A549 (cell line): ENCODE measurements around the gene COG7. TPM values are rescaled to one million over a fixed set of nuclear protein-coding genes. Genes with fewer than 3 reads are reported as not detected.
"Not testable (repeated sequence)": the region's sequence is repeated elsewhere in the genome, so short reads cannot be mapped to it uniquely, and the experiment has no call there.

Experiments
- ATAC-seq, 2 experiments: fragments of 200-7000 bp in 1 of 2; fragments of >200 bp in 1 of 2; cut with Nextera tagmentation in 1 of 2; cut with Tn5 transposase in 1 of 2; 3 replicates each; pipeline versions ENCODE4 v1.8.0 to v1.9.1; 2018 to 2020; ENCODE audit warnings: mild to moderate bottlenecking in 1 of 2, moderate library complexity in 1 of 2
- CTCF ChIA-PET: fragments of 300-600 bp; sonication (Branson Sonifier 250); formaldehyde crosslinking; extraction: SDS; loops from one replicate; lab custom pipeline; 2021; ENCODE audit warnings: antibody characterized with exemption, inconsistent platforms; lab: Yijun Ruan, JAX
- POLR2A ChIA-PET: fragments of 350-600 bp; formaldehyde crosslinking; extraction: SDS; loops from one replicate; lab custom pipeline; 2021; ENCODE audit warnings: antibody characterized with exemption, inconsistent platforms; lab: Yijun Ruan, JAX
- DNase-seq, 2 experiments: peaks; one replicate each; pipeline versions ENCODE4 v3.0.0 to v3.0.0-alpha.2; 2011 to 2016; ENCODE audit warnings: low read depth in 1 of 2, low spot score in 1 of 2
- FAIRE-seq: peaks from 2 replicates; lab custom pipeline; 2011; peaks lifted over from hg19 to GRCh38; lab: Jason Lieb, UNC
- H3K27ac ChIP-seq, 2 experiments: fragments of >200 bp; sonication (Bioruptor Twin); formaldehyde crosslinking; 3 replicates each; pipeline ENCODE4 v1.5.1; 2016 to 2017
- H3K4me1 ChIP-seq: fragments of >200 bp; sonication (Bioruptor Twin); formaldehyde crosslinking; 3 replicates; pipeline ENCODE4 v1.6.1; 2016
- H3K4me2 ChIP-seq: fragments of >200 bp; sonication (Bioruptor Twin); formaldehyde crosslinking; 3 replicates; pipeline ENCODE4 v1.6.1; 2016
- H3K4me3 ChIP-seq: fragments of >200 bp; sonication (Bioruptor Twin); formaldehyde crosslinking; 3 replicates; pipeline ENCODE4 v1.5.1; 2016
- H3K9me3 ChIP-seq: fragments of >200 bp; sonication (Bioruptor Twin); formaldehyde crosslinking; 3 replicates; pipeline ENCODE4 v1.6.1; 2016
- BCL3 ChIP-seq: fragments of >200 bp; sonication (Bioruptor Twin); formaldehyde crosslinking; IDR thresholded peaks from 3 replicates; pipeline ENCODE4 v1.6.1; 2016
- EHF ChIP-seq: fragments of 250-450 bp; sonication (Bioruptor Pico); IDR thresholded peaks from 2 replicates; pipeline ENCODE4 v1.5.0; 2020; ENCODE audit warnings: mild to moderate bottlenecking
- HDAC2 ChIP-seq: fragments of 200-600 bp; sonication (generic); IDR thresholded peaks from 2 replicates; pipeline ENCODE4 v1.6.1; 2016
- HEYL ChIP-seq: fragments of 250-450 bp; sonication (Bioruptor Pico); IDR thresholded peaks from 2 replicates; pipeline ENCODE4 v1.8.0; 2021; ENCODE audit warnings: mild to moderate bottlenecking, moderate library complexity
- JUN ChIP-seq, 2 experiments: fragments of >200 bp; sonication (Bioruptor Twin); formaldehyde crosslinking; IDR thresholded peaks; 2 replicates in 1 of 2; 3 replicates in 1 of 2; pipeline ENCODE4 v1.6.1; 2016 to 2017
- POLR2A ChIP-seq: IDR thresholded peaks from 2 replicates; pipeline ENCODE4 v1.6.1; 2012; ENCODE audit warnings: mild to moderate bottlenecking, low read length
- RARB ChIP-seq: fragments of 250-450 bp; sonication (Bioruptor Pico); IDR thresholded peaks from 2 replicates; pipeline ENCODE4 v1.8.0; 2021; ENCODE audit warnings: mild to moderate bottlenecking, moderate library complexity
- SMC3 ChIP-seq: fragments of >200 bp; sonication (Bioruptor Twin); formaldehyde crosslinking; IDR thresholded peaks from 3 replicates; pipeline ENCODE4 v1.6.1; 2018; ENCODE audit warnings: inconsistent platforms
- SREBF2 ChIP-seq: fragments of 450-650 bp; IDR thresholded peaks from 2 replicates; pipeline ENCODE4 v1.6.1; 2014; ENCODE audit warnings: mild to moderate bottlenecking, moderate library complexity
- TP53 ChIP-seq: fragments of 250-450 bp; sonication (Bioruptor Pico); IDR thresholded peaks from 2 replicates; pipeline ENCODE4 v1.5.0; 2021; ENCODE audit warnings: mild to moderate bottlenecking, moderate library complexity
- ZNF302 ChIP-seq: fragments of 250-450 bp; sonication (Bioruptor Pico); IDR thresholded peaks from 2 replicates; pipeline ENCODE4 v1.9.0; 2021; ENCODE audit warnings: inconsistent platforms, mild to moderate bottlenecking, moderate library complexity
- whole genome bisulfite sequencing: methylation state at CpG from one replicate; pipeline ENCODE4 v1.1.6; 2017; ENCODE audit errors: missing lambda C conversion rate; 5-methylcytosine and 5-hydroxymethylcytosine counted together
- polyA plus RNA-seq, 4 experiments: library from polyadenylated mRNA; depleted of rRNA in 3 of 4; stranded (reverse); fragments of >200 nt; fragmentation: RNase III in 1 of 4; extraction: RNeasy Plus Mini Kit Qiagen cat#74134 plus additional on column Dnase treatment in 1 of 4; gene quantifications; 2 replicates in 3 of 4; 3 replicates in 1 of 4; pipeline ENCODE4 v1.2.3, GENCODE V29; 2011 to 2017
- TF ChIP-seq, protein P1 (sequence below): fragments of 250-450 bp; sonication (Bioruptor Pico); IDR thresholded peaks from 2 replicates; pipeline ENCODE4 v1.5.0; 2020; ENCODE audit warnings: low read depth, mild to moderate bottlenecking, moderate library complexity

COG7 gene
- polyA plus RNA-seq, 2 of the 4 experiments (the other 2 are of a cell fraction) = 11.3 to 18.5 TPM

DNA sequence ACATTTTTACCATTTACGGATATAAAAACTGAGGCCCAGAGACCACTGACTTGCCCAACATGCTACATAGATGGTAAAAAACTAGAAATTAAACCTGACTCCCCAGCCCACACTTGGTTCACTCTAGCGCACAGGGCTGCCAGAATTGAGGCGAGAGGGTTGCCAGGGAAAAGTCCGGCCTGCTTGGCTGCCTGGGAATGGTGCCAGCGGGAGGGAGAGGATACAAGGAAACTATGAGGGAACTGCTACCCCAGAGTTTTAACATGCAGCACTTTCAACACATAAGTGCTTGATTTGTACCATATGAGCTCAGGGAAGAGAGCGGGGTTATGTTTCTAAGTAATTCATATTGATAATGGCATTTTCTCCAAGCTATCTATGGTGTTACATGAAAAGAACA, 10.0 kb upstream of the COG7 start:
- H3K9me3 ChIP-seq, H3K27ac ChIP-seq, H3K4me2 ChIP-seq, FAIRE-seq, H3K4me3 ChIP-seq, DNase-seq, POLR2A ChIA-PET, ATAC-seq: not testable (repeated sequence)
- H3K4me1 ChIP-seq = peaks cover 13% of the 10 kb centered on the region
- CTCF ChIA-PET = interaction anchor here (1.3 to 2.7 kb wide), 2 partner anchors 26 to 28 kb away, joined by 3 to 10 read pairs; no protein-coding TSS in a partner anchor
- 86% methylated on average over 6 of the region's 6 CpGs for WGBS

DNA sequence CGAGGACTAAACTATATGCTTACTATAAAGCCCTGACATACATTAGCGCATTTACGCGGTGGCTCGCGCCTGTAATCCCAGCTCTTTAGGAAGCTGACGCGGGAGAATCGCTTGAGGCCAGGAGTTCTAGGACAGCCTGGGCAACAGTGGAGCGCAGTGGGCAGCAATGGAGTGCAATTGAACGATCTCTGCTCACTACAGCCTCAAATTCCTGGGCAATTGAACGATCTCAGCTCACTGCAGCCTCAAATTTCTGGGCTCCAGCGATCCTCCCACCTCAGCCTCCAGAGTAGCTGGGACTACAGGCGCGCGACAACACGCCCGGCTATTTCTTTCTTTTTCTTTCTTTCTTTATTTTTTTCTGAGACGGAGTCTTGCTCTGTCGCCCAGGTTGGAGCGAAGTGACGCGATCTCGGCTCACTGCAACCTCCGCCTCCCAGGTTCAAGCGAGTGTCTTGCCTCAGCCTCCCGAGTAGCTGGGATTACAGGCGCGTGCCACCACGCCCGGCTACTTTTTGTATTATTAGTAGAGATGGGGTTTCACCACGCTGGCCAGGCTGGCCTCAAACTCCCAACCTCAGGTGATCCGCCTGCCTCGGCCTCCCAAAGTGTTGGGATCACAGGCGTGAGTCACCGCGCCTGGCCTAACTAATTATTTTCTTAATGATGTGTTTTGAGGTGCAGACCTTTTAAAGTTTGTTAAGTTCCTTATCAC, 506 bp upstream of the COG7 start:
- FAIRE-seq = no peak
- TF ChIP-seq POLR2A = no peak
- TF ChIP-seq TP53 (CRISPR knock-in tag) = no peak
- no peak for TF ChIP-seq HDAC2
- no peak for TF ChIP-seq JUN (IDR thresholded peaks at IDR 0.05)
- TF ChIP-seq SREBF2 = no peak
- Histone ChIP-seq H3K9me3 (no peaks in the 10 kb centered on the region), H3K27ac (peak overlapping the region; percentile 84 to 95), H3K4me2 (peak overlapping the region; percentile 76), H3K4me1 (peaks cover 7% of the 10 kb centered on the region; the same call in 1 of the 3 replicates), H3K4me3 (peak overlapping the region; percentile 62)
- peak; percentile 61 to 65 for ATAC-seq
- POLR2A ChIA-PET = interaction anchor here (0.5 to 1.0 kb wide), 3 partner anchors 12 to 53 kb away, joined by 3 to 4 read pairs (median 3); no protein-coding TSS in a partner anchor
- 55% methylated on average over 37 of the region's 37 CpGs for WGBS
- DNase-seq = no peak
- CTCF ChIA-PET = interaction anchor here (0.6 to 12.2 kb wide), 4 partner anchors 19 to 1078 kb away, joined by 3 to 120 read pairs (median 4); partner anchors contain the start of genes SCNN1G and UBFD1

DNA sequence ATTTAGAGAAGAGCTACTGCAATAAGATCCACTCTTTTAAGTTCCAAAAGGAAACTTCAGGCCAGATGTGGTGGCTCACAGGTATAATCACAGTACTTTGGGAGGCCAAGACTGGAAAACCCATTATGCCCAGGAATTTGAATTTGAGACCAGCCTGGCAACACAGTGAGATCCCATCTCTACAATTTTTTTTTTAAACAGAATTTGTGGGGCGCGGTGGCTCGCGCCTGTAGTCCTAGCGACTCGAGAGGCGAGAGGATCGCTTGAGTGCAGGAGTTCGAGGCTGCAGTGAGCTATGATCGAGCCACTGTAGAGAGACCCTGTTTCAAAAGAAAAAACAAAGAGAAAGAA, 793 bp downstream of the COG7 start:
- no peak for FAIRE-seq

DNA sequence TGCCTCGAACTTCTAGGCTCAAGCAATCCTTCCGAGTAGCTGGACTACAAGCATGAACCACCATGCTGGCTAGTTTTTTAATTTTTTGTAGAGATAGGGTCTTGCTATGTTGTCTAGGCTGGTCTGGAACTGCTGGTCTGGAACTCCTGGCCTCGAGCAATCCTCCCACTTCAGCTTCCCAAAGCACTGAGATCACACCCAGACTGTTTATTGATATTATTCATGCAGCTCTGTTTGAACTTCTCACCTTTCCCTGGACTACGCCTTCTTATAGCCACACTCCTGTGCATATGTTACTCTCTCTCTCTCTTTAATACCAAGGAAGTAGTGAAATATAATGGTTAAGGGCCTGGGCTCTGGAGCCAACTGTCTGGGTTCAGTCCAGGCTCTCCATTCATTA, 4.6 kb downstream of the COG7 start:
- Histone ChIP-seq H3K4me1 (peaks cover 8% of the 10 kb centered on the region; the same call in 1 of the 3 replicates), H3K27ac (no peak overlapping the region), H3K4me2 (no peak overlapping the region), H3K4me3 (no peak overlapping the region), H3K9me3 (no peaks in the 10 kb centered on the region)
- CTCF ChIA-PET = interaction anchor here (12.2 kb wide), 1 partner anchor 14 kb away, joined by 120 read pairs; no protein-coding TSS in a partner anchor
- no peak for FAIRE-seq
- ATAC-seq = no peak
- POLR2A ChIA-PET = no interaction called here
- TF ChIP-seq EHF (CRISPR knock-in tag) (no peak), RARB (CRISPR knock-in tag) (no peak), SMC3 (no peak), HEYL (no peak), ZNF302 (no peak), HDAC2 (no peak), BCL3 (no peak)
- WGBS = 64% methylated on average over 4 of the region's 4 CpGs
- peak in 1 of 2 experiments; percentile 22 for DNase-seq

More for the DNA sequence above, 793 bp downstream of the COG7 start:
- ChIA-PET CTCF (interaction anchor here (0.9 to 12.2 kb wide), 3 partner anchors 18 to 105 kb away, joined by 3 to 120 read pairs (median 3); partner anchors contain the start of gene UBFD1), POLR2A (interaction anchor here (0.6 to 1.0 kb wide), 2 partner anchors 17 to 86 kb away, joined by 3 to 9 read pairs; no protein-coding TSS in a partner anchor)
- Histone ChIP-seq H3K4me3 (peak overlapping the region; percentile 62), H3K4me1 (peaks cover 12% of the 10 kb centered on the region; the same call in 1 of the 3 replicates), H3K27ac (peak overlapping the region; percentile 84 to 95), H3K4me2 (peak overlapping the region; percentile 76), H3K9me3 (no peaks in the 10 kb centered on the region)
- 3% methylated on average over 10 of the region's 10 CpGs for whole genome bisulfite sequencing
- TF ChIP-seq, protein P1, sequence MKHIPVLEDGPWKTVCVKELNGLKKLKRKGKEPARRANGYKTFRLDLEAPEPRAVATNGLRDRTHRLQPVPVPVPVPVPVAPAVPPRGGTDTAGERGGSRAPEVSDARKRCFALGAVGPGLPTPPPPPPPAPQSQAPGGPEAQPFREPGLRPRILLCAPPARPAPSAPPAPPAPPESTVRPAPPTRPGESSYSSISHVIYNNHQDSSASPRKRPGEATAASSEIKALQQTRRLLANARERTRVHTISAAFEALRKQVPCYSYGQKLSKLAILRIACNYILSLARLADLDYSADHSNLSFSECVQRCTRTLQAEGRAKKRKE = no peak
- ATAC-seq (peak; percentile 24 to 40; a peak in 5 of 6 replicates), DNase-seq (no peak)

DNA sequence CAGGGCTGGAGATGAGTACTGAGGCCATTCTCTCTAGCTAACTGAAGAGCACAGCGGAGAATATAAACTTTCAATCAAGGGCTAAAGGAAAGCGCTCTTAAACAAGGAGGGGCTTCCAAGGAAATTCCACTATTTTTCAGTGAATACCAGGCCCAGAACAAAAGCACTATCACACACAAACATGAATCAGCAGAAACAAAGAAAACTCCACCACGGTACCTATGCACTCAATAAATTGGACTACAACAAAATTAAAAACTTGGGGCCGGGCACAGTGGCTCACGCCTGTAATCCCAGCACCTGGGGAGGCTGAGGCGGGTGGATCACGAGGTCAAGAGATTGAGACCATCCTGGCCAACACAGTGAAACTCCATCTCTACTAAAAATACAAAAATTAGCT, 15.4 kb downstream of the COG7 start:
- H3K4me2 ChIP-seq, POLR2A ChIA-PET, H3K27ac ChIP-seq, DNase-seq, FAIRE-seq, H3K9me3 ChIP-seq, ATAC-seq, H3K4me3 ChIP-seq, H3K4me1 ChIP-seq: not testable (repeated sequence)
- CTCF ChIA-PET = interaction anchor here (0.7 to 8.4 kb wide), 6 partner anchors 10 to 1882 kb away, joined by 3 to 336 read pairs (median 17); partner anchors contain the start of genes COG7 and SCNN1G
- WGBS = 92% methylated on average over 7 of the region's 7 CpGs
